Endothelial cell of umbilical vein (primary cell): ENCODE results near the gene ZCCHC4. TPM values are rescaled to one million over a fixed set of nuclear protein-coding genes. Genes with fewer than 3 reads are reported as not detected.
A peak's percentile ranks its signal among the peaks of the same experiment; 100 is the strongest.

Experiments used
- BruUV-seq: library from RNA; stranded (reverse); fragments of 400-500 nt; replicated peaks from 2 replicates; lab custom pipeline; 2021; lab: Mats Ljungman, UMichigan
- CTCF ChIA-PET: fragments of 300-600, 350-600 bp; sonication (Branson Sonifier 250); formaldehyde crosslinking; loops from one replicate; lab custom pipeline; 2021; ENCODE audit warnings: antibody characterized with exemption, inconsistent platforms; lab: Charles Lee
- POLR2A ChIA-PET: fragments of 300-600, 350-600 bp; sonication (Branson Sonifier 250); formaldehyde crosslinking; loops from one replicate; lab custom pipeline; 2021; ENCODE audit warnings: antibody characterized with exemption, inconsistent platforms; lab: Charles Lee
- DNase-seq: peaks from one replicate; pipeline ENCODE4 v3.0.0-alpha.2; 2011; ENCODE audit warnings: low read depth, low spot score
- FAIRE-seq: peaks from 2 replicates; lab custom pipeline; 2011; peaks lifted over from hg19 to GRCh38; lab: Jason Lieb, UNC
- H2AFZ ChIP-seq: 2 replicates; pipeline ENCODE4 v1.6.0; 2012; ENCODE audit warnings: low read depth, low read length, control low read depth, inconsistent platforms
- H3K27ac ChIP-seq: 2 replicates; pipeline ENCODE4 v1.5.1; 2011; ENCODE audit warnings: low read depth, mild to moderate bottlenecking, control low read depth, low read length, moderate library complexity; ENCODE audit not compliant: insufficient read depth
- H3K27me3 ChIP-seq, 2 experiments: 2 replicates each; pipeline versions ENCODE4 v1.6.0 to v1.6.1; 2011; ENCODE audit warnings: low read length in 2 of 2, mixed read lengths in 1 of 2; ENCODE audit not compliant: control insufficient read depth in 2 of 2, insufficient read depth in 2 of 2
- H3K36me3 ChIP-seq, 2 experiments: 2 replicates in 1 of 2; 3 replicates in 1 of 2; pipeline ENCODE4 v1.5.1; 2011; ENCODE audit warnings: low read length in 2 of 2, mild to moderate bottlenecking in 1 of 2, moderate library complexity in 1 of 2; ENCODE audit not compliant: control insufficient read depth in 2 of 2, insufficient read depth in 2 of 2; ENCODE audit errors: extremely low read depth in 1 of 2
- H3K4me1 ChIP-seq: 3 replicates; pipeline ENCODE4 v1.5.1; 2011; ENCODE audit warnings: mild to moderate bottlenecking, low read length; ENCODE audit not compliant: control insufficient read depth, insufficient read depth; ENCODE audit errors: extremely low read depth
- H3K4me2 ChIP-seq: 2 replicates; pipeline ENCODE4 v1.6.1; 2011; ENCODE audit warnings: low read length, control low read depth, mixed read lengths; ENCODE audit not compliant: insufficient read depth
- H3K4me3 ChIP-seq, 3 experiments: fragments of 200-600 bp in 1 of 3; sonication (generic), shearing (Covaris generic) in 1 of 3; replicated peaks in 1 of 3; 2 replicates each; pipeline ENCODE4 v1.5.1; 2011 to 2016; ENCODE audit warnings: control low read depth in 3 of 3, low read length in 3 of 3, mild to moderate bottlenecking in 2 of 3, inconsistent platforms in 1 of 3, low read depth in 1 of 3, moderate library complexity in 1 of 3; ENCODE audit not compliant: insufficient read depth in 1 of 3
- H3K79me2 ChIP-seq: 2 replicates; pipeline ENCODE4 v1.6.0; 2012; ENCODE audit warnings: low read length, inconsistent platforms; ENCODE audit not compliant: control insufficient read depth, insufficient read depth
- H3K9ac ChIP-seq: replicated peaks from 2 replicates; pipeline ENCODE3; 2011; ENCODE audit warnings: low read length, control low read depth; ENCODE audit not compliant: insufficient read depth; ENCODE audit errors: extremely low read depth
- H3K9me1 ChIP-seq: replicated peaks from 3 replicates; pipeline ENCODE4 v1.6.0; 2011; ENCODE audit warnings: mild to moderate bottlenecking, low read length; ENCODE audit not compliant: control insufficient read depth, insufficient read depth; ENCODE audit errors: extremely low read depth
- H3K9me3 ChIP-seq: replicated peaks from 2 replicates; pipeline ENCODE4 v1.5.1; 2012; ENCODE audit warnings: low read length, inconsistent platforms; ENCODE audit not compliant: control insufficient read depth, insufficient read depth
- H4K20me1 ChIP-seq: replicated peaks from 2 replicates; pipeline ENCODE3; 2011; ENCODE audit warnings: mild to moderate bottlenecking, low read length; ENCODE audit not compliant: control insufficient read depth, insufficient read depth; ENCODE audit errors: extremely low read depth
- EZH2 ChIP-seq: IDR thresholded peaks from 2 replicates; pipeline ENCODE4 v1.6.1; 2012; ENCODE audit warnings: borderline replicate concordance, low read depth, mild to moderate bottlenecking, moderate library complexity, low read length, inconsistent platforms; ENCODE audit not compliant: severe bottlenecking
- FOS ChIP-seq: IDR thresholded peaks from 2 replicates; pipeline ENCODE4 v1.6.1; 2011; ENCODE audit warnings: mild to moderate bottlenecking, low read length, moderate library complexity, borderline replicate concordance; ENCODE audit not compliant: insufficient read depth
- GATA2 ChIP-seq: IDR thresholded peaks from 2 replicates; pipeline ENCODE4 v1.7.0; 2011; ENCODE audit warnings: low read depth, mild to moderate bottlenecking, moderate library complexity, mixed read lengths, low read length; ENCODE audit not compliant: insufficient read length, insufficient read depth
- JUN ChIP-seq: IDR thresholded peaks from 2 replicates; pipeline ENCODE4 v1.6.1; 2011; ENCODE audit warnings: borderline replicate concordance, low read depth; ENCODE audit not compliant: insufficient read length, insufficient read depth
- MYC ChIP-seq: IDR thresholded peaks from one replicate; pipeline ENCODE4 v1.6.1; 2011; ENCODE audit warnings: mild to moderate bottlenecking, low read depth, low read length
- POLR2A ChIP-seq: IDR thresholded peaks from 2 replicates; pipeline ENCODE4 v1.6.1; 2012; ENCODE audit warnings: low read depth, mild to moderate bottlenecking, control low read depth, low read length
- POLR2AphosphoS5 ChIP-seq: IDR thresholded peaks from 2 replicates; pipeline ENCODE4 v1.6.1; 2012; ENCODE audit warnings: low read depth, mild to moderate bottlenecking, control low read depth, low read length, moderate library complexity; ENCODE audit not compliant: insufficient read depth
- dilution Hi-C: fragments of 300-500 bp; cut with MboI; formaldehyde crosslinking; loops from one replicate; pipeline ENCODE4 v1.15.0; 2019; ENCODE audit warnings: low sequenced_read_pairs; ENCODE audit not compliant: extremely low pct_ligation_motif_present
- intact Hi-C: fragments of 100-400 bp; cut with micrococcal nuclease; formaldehyde crosslinking; loops from one replicate; pipeline ENCODE4 v1.10.0; 2022
- polyA plus RNA-seq, 4 experiments: library from polyadenylated mRNA; depleted of rRNA in 3 of 4; stranded (reverse) in 3 of 4; unstranded in 1 of 4; fragments of >200 nt; gene quantifications; 2 replicates each; pipeline versions ENCODE4 v1.2.1 to v1.2.3, GENCODE V29; 2011 to 2012; ENCODE audit warnings: missing spikeins in 1 of 4
- total RNA-seq: library from RNA; stranded (reverse); gene quantifications from 2 replicates; pipeline ENCODE4 v1.2.3, GENCODE V29; 2021
- TF ChIP-seq, protein P1 (sequence below): IDR thresholded peaks from 2 replicates; pipeline ENCODE4 v1.6.1; 2011; ENCODE audit not compliant: insufficient read depth, insufficient read length
- TF ChIP-seq, protein P2 (sequence below), 2 donors: IDR thresholded peaks; 1 replicate in 1 of 2; 2 replicates in 1 of 2; pipeline ENCODE4 v1.5.1; 2011; ENCODE audit warnings: low read length in 2 of 2, mild to moderate bottlenecking in 2 of 2, moderate library complexity in 2 of 2, control low read depth in 1 of 2, inconsistent platforms in 1 of 2, low read depth in 1 of 2; ENCODE audit not compliant: insufficient read depth in 1 of 2; ENCODE audit errors: extremely low read depth in 1 of 2

The ZCCHC4 gene
- total and polyA plus RNA-seq, 2 donors (not counting 3 experiments of a cell fraction or from before 2014, with no cell fraction given), result 6.6 to 10.9 TPM

DNA sequence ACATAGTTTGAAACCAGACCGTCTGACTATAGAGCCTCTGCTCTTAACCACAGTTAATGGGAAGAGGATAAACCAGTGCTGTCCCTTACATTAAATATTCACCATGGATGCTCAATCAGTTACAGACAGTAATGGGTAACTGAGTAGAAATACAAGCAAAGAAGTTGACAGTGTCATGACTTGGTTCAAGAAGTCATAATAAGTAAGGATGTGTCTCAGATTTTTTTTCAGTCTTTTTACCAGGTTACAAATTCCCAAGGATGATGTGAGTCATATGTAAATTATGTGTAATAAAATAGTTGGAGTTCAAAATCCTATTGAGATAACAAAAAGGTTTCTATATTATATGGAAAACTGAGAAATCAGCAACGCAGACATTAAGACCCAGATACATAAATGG, 31.1 kb downstream of the ZCCHC4 start:
- Histone ChIP-seq H3K27ac (no peak overlapping the region), H3K27me3 (no peaks in the 10 kb centered on the region), H3K9ac (no peak overlapping the region), H3K9me1 (no peaks in the 10 kb centered on the region), H3K9me3 (no peaks in the 10 kb centered on the region), H3K79me2 (no peaks in the 10 kb centered on the region), H2AFZ (no peak overlapping the region), H3K36me3 (no peaks in the 10 kb centered on the region), H3K4me1 (no peaks in the 10 kb centered on the region), H3K4me3 (no peak overlapping the region), H3K4me2 (no peak overlapping the region), H4K20me1 (no peaks in the 10 kb centered on the region)
- FAIRE-seq (peak; percentile 8), DNase-seq (no peak)
- CTCF ChIA-PET, result no interaction called here
- dilution Hi-C loops (no loop called here), intact Hi-C loops (no loop called here)
- POLR2A ChIA-PET, result no interaction called here
- BruUV-seq, result no TSS peak
- TF ChIP-seq MYC (no peak), EZH2 (no peak), POLR2A (no peak), POLR2AphosphoS5 (no peak), FOS (no peak), GATA2 (no peak), JUN (no peak)
- TF ChIP-seq, protein P1, sequence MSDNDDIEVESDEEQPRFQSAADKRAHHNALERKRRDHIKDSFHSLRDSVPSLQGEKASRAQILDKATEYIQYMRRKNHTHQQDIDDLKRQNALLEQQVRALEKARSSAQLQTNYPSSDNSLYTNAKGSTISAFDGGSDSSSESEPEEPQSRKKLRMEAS, result no peak
- TF ChIP-seq, protein P2, sequence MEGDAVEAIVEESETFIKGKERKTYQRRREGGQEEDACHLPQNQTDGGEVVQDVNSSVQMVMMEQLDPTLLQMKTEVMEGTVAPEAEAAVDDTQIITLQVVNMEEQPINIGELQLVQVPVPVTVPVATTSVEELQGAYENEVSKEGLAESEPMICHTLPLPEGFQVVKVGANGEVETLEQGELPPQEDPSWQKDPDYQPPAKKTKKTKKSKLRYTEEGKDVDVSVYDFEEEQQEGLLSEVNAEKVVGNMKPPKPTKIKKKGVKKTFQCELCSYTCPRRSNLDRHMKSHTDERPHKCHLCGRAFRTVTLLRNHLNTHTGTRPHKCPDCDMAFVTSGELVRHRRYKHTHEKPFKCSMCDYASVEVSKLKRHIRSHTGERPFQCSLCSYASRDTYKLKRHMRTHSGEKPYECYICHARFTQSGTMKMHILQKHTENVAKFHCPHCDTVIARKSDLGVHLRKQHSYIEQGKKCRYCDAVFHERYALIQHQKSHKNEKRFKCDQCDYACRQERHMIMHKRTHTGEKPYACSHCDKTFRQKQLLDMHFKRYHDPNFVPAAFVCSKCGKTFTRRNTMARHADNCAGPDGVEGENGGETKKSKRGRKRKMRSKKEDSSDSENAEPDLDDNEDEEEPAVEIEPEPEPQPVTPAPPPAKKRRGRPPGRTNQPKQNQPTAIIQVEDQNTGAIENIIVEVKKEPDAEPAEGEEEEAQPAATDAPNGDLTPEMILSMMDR (IDR thresholded peaks at IDR 0.05; ENCODE audit: extremely low read depth in 1 of 2, insufficient read depth in 1 of 2, low read depth in 1 of 2, low read length in 2 of 2), result no peak
